HG02642 (cell line): ENCODE data around the gene MRPL12.

ENCODE experiments used
- ATAC-seq: cut with Tn5 transposase; IDR thresholded peaks from one replicate; pipeline ENCODE4 v1.9.1; 2021; ENCODE audit warnings: mild to moderate bottlenecking; ENCODE audit not compliant: unreplicated experiment, poor library complexity

The MRPL12 gene

DNA sequence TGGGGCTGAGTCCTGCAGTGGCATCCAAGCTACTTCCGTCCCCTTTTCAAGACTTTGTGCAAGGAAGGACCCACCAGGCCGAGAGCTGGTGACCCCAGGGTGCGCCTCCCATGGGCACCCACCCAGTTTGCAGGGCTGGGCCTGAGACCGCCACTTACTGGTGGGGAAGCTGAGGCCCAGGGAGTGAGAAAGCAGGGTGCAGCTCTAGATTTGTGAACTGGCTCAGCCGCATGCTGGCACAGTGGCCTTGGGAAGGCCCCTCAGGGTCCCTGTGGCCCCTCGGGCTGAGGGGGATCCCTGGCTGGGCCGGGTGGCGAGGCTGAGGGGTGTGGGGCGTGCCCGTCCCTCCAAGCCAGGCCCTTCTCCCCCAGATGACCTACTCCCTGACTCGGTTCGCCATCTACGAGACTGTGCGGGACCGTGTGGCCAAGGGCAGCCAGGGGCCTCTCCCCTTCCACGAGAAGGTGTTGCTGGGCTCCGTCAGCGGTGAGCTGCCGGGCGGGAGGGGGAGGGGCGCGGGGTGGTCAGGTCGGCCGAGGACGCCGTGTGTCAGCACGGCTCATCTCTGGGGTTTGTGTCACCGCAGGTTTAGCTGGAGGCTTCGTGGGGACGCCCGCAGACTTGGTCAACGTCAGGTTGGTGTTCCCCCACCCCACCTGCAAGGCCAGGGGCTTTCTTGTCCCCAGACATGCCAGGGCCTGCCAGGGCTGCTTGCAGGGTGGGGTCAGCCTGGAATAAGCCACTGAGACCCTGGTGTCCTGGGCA is 12.1 kb downstream of the MRPL12 start:
- ATAC-seq, result no peak

GRCh38 chr17:81715872-81716673 is 12.9 kb downstream of the MRPL12 start:
- ATAC-seq, result no peak

DNA sequence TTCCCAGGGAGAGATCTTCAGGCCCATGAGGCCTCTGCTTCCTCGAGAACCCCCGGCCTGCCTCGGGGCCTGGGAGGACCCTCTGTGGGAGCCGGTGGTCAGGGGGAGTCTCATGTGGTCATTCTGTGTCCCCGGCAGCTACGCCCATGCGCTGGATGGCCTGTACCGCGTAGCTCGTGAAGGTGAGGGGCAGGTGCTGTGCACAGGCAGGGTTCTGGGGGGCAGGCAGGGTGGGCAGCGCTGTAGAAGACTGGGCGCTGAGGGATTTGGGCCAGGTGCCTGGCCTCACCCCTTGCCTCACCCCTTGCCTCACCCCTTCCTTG is 13.5 kb downstream of the MRPL12 start:
- no peak for ATAC-seq

GRCh38 chr17:81717049-81717765 is 14.0 kb downstream of the MRPL12 start:
- no peak for ATAC-seq

DNA sequence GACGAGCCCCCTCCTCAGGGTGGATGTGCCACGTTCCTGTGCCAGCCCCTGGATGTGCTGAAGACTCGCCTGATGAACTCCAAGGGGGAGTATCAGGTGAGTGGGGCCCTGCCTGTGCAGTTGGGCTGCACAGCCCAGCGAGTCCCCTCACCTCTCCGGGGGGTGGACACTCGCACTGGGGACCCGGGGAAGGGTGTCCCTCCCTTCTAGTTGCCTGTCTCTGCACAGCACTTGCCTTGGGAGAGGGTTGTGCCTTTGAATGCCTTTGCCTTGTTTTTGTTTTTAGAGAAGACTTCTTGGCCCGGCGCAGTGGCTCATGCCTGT is 14.6 kb downstream of the MRPL12 start:
- no peak for ATAC-seq

GRCh38 chr17:81719410-81720266 is 16.5 kb downstream of the MRPL12 start:
- no peak for ATAC-seq

DNA sequence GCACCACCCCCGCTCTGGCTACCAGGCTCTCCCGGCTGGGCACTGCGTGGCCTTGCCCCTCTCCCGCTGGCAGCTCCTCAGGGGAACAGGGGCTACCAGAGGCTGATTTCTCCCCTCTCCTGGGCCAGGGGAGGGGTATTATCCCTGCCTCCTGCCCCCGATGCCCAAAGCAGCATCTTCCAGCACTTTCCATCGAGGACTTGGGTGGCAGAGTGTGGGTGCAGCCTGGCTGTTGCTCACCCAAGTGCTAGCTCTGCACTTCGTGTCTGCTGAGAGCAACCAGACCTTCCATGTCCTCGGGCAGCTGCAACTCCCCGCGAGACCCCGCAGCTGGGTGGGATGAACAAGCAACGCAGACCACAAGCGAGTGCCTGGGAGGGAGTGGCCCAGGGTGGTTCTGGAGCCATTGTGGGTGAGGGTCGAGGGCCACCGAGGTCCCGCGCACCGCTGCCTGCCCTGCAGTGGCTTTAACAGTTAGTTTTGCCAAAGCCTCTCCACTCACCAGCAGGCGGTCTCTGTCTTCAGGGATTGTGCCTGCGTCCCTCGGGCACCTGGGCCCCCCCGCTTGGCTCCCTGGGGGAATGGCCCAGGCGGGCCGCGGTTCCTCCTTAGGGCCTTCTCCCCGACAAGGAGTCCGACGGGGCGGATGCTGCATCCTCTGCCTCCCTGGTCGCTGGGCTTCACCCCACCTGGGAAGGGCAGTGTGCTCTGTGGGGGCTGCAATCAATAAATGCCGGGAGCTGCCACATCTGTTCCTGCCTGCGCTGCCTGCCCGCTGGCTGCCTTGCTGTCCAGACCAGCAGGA is 17.3 kb downstream of the MRPL12 start:
- no peak for ATAC-seq

DNA sequence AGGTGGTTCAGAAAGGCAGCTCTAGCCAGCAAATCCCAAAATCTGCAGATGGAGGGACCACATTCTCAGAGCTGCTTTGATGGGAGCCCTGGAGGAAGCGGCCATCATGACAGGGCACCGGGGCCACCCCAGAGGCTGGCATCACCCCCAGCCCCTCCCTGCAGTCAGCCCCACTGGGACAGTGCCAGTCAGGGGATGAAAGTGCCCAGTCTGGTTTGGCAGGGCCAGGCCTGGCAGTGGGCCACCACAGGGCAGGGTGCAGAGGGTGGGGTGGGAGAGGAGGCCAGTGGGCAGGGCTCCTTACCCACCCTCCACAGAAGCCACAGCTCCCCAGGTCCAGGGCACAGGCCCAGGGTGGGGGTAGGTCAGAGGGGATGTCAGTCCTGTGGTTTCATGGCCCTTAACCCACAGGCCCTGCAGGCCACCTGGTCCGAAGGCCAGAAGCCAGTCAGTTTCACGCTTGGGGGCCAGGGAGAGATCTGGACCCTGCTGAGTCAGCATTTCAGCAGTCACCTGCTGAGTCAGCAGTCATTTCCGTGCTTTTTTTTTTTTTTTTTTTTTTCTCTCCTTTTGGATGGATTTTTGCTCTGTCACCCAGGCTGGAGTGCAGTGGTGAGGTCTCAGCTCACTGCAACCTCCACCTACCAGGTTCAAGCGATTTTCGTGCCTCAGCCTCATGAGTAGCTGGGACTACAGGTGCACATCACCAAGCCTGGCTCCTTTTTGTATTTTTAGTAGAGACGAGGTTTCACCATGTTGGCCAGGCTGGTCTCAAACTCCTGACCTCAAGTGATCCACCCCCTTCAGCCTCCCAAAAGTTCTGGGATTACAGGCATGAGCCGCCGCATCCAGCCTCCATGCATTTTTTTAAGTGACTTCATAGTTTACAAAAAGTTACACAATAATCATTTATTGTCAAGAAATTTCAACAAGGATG is 19.3 kb downstream of the MRPL12 start:
- no peak for ATAC-seq

- no peak for ATAC-seq
Measured at GRCh38 chr17:81723651-81724209, 20.6 kb downstream of the MRPL12 start.

DNA sequence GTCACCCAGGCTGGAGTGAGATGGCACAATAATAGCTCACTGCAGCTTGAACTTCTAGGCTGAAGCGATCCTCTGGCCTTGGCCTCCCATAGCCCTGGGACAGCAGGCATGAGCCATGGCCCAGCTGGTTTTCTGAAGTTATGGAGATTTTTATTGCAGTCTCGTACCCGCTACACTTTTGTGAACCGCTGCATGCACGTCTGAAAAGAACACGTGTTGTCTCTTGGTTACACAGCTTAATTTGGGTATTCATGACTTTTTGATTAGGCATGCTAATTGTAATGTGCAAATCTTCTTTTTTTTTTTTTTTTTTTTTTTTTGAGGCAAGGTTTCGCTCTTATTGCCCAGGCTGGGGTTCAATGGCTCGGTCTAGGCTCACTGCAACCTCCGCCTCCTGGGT is 22.3 kb downstream of the MRPL12 start:
- ATAC-seq, result no peak

DNA sequence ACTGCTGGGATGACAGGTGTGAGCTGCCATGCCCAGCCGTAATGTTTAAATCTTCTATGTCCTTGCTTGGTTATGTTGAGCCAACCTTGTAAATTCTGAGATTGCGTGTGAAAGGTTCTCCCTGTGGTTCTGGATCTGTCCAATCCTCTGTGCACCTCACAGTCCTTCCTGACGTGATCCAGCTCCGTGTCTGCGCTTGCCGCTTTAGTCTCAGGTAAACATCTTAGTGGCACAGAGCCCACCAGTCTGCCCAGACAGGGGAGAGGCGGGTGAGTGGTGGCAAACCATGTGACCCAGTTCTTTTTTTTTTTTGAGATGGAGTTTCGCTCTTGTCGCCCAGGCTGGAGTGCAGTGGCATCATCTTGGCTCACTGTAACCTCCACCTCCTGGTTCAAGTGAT is 22.8 kb downstream of the MRPL12 start:
- no peak for ATAC-seq

GRCh38 chr17:81727324-81728031 is 24.3 kb downstream of the MRPL12 start:
- no peak for ATAC-seq

- no peak for ATAC-seq
Measured at GRCh38 chr17:81733507-81734404, 30.6 kb downstream of the MRPL12 start.

GRCh38 chr17:81734405-81735263 is 31.5 kb downstream of the MRPL12 start:
- ATAC-seq, result no peak

- ATAC-seq, result no peak
Measured at GRCh38 chr17:81735264-81736102, 32.3 kb downstream of the MRPL12 start.
